ENCODE measurements around the gene SFRP5. TPM values are rescaled to one million over a fixed set of nuclear protein-coding genes. Genes with fewer than 3 reads are reported as not detected.

The SFRP5 gene
- total and polyA plus RNA-seq, 2 of the 4 experiments (the other 2 are of a cell fraction), result not detected

DNA sequence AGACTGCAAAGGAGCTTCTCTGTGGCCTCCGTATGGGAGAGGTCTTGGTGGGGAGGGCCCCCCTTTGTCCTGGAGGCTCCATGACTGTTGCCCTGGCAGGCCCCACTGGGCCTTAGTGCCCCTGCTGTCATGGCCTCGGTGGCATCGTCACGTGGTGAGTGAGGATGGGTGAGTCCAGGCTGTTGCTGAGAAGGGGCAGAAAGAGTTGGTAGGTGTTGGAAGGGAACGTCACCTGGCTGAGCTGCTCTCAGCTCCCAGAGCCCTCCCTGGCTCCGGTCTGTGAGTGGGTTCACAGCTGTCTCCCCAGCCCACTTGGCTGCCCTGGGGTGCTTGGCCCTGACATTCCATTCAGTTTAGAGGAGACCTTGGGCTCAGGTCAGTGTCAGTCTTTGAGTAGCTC, 16.1 kb downstream of the SFRP5 start:
- no peak overlapping the region for H3K27ac ChIP-seq (ENCODE audit: insufficient read depth, low read length)
- no peak overlapping the region for H3K9ac ChIP-seq (ENCODE audit: low read depth, low read length)
- no peaks in the 10 kb centered on the region for H3K9me3 ChIP-seq (ENCODE audit: control insufficient read depth, insufficient read depth, low read length)
- in situ Hi-C loops (cut with MboI; ENCODE audit: low sequenced_read_pairs) (no loop called here), dilution Hi-C loops (cut with HindIII; ENCODE audit: low sequenced_read_pairs, unreplicated experiment) (no loop called here), intact Hi-C loops (cut with micrococcal nuclease) (no loop called here)
- no peak overlapping the region for H3K4me2 ChIP-seq (ENCODE audit: low read depth, low read length)
- no peak overlapping the region for H4K91ac ChIP-seq (ENCODE audit: insufficient read depth, low read depth, low read length)
- peaks cover 71% of the 10 kb centered on the region for H3K36me3 ChIP-seq (ENCODE audit: control insufficient read depth, insufficient read depth, low read length)
- no peak overlapping the region for H4K5ac ChIP-seq (ENCODE audit: low read depth, low read length)
- no peaks in the 10 kb centered on the region; the same call in 1 of the 2 replicates for H3K9me1 ChIP-seq (ENCODE audit: insufficient read depth, low read length)
- H4K8ac ChIP-seq (ENCODE audit: low read depth in 2 of 2, low read length in 2 of 2), result no peak overlapping the region
- ChIA-PET POLR2A (ENCODE audit: unreplicated experiment) (no interaction called here), CTCF (no interaction called here)
- no peak overlapping the region for H2AK5ac ChIP-seq (ENCODE audit: low read depth, low read length)
- no peaks in the 10 kb centered on the region for H3K27me3 ChIP-seq (ENCODE audit: control insufficient read depth, insufficient read depth, low read length)
- no peak for ATAC-seq (ENCODE audit: low read depth)
- H2BK120ac ChIP-seq (ENCODE audit: low read depth, low read length), result no peak overlapping the region
- WGBS, 2 experiments (ENCODE audit: extremely low coverage in 2 of 2, insufficient read length in 1 of 2), result 100% methylated on average over 2 of the region's 6 CpGs; no CpG with 5 or more reads in 1 of the 2 experiments
- H4K20me1 ChIP-seq (ENCODE audit: insufficient read depth, low read length), result no peaks in the 10 kb centered on the region; the same call in 1 of the 2 replicates
- H3K4me1 ChIP-seq (ENCODE audit: control insufficient read depth, insufficient read depth, low read length), result no peaks in the 10 kb centered on the region
- H2BK5ac ChIP-seq (ENCODE audit: low read depth, low read length, poor library complexity, severe bottlenecking), result no peak overlapping the region
- no peak overlapping the region for H3K56ac ChIP-seq (ENCODE audit: extremely low read depth, insufficient read depth, low read length)
- H2BK15ac ChIP-seq (ENCODE audit: low read depth, low read length), result no peak overlapping the region
- no peak overlapping the region for H3K14ac ChIP-seq (replicated peaks; ENCODE audit: low read depth, low read length)
- H2BK20ac ChIP-seq (ENCODE audit: low read depth, low read length), result no peak overlapping the region
- H3K79me1 ChIP-seq (ENCODE audit: low read depth in 1 of 2, low read length in 2 of 2), result peaks cover 5% of the 10 kb centered on the region in 2 experiments; a peak in 1 of 4 replicates
- H3K18ac ChIP-seq (ENCODE audit: low read depth, low read length), result no peak overlapping the region
- no peak overlapping the region for H2AFZ ChIP-seq (replicated peaks; ENCODE audit: low read length, poor library complexity)
- H3K23ac ChIP-seq (ENCODE audit: low read depth, low read length), result no peak overlapping the region
- H3K4me3 ChIP-seq (ENCODE audit: insufficient read depth, low read depth, low read length), result no peak overlapping the region
- no peak overlapping the region for H3K4ac ChIP-seq (ENCODE audit: low read depth, low read length)
- no TSS peak for BruUV-seq (replicated peaks)
- no peak for DNase-seq
- no peak overlapping the region for H2AK9ac ChIP-seq (replicated peaks; ENCODE audit: low read depth, low read length, poor library complexity)
- no peak for TF ChIP-seq RAD21 (IDR thresholded peaks at IDR 0.05; ENCODE audit: low read length)
- TF ChIP-seq CHD1 (IDR thresholded peaks at IDR 0.05; ENCODE audit: low read depth, low read length), result no peak
- TF ChIP-seq CEBPB (IDR thresholded peaks at IDR 0.05; ENCODE audit: low read depth, low read length), result no peak
- TF ChIP-seq NFE2L2 (IDR thresholded peaks at IDR 0.05; ENCODE audit: low read depth, low read length), result no peak
- TF ChIP-seq MXI1 (IDR thresholded peaks at IDR 0.05; ENCODE audit: borderline replicate concordance, low read depth, low read length), result no peak
- TF ChIP-seq MAFK (IDR thresholded peaks at IDR 0.05; ENCODE audit: low read depth, low read length), result no peak
- no peak for TF ChIP-seq ELK1 (IDR thresholded peaks at IDR 0.05; ENCODE audit: borderline replicate concordance, low read depth, low read length)
- no peak for TF ChIP-seq RFX5 (IDR thresholded peaks at IDR 0.05; ENCODE audit: low read depth, low read length)
- TF ChIP-seq FOS (IDR thresholded peaks at IDR 0.05; ENCODE audit: low read depth, low read length), result no peak
- TF ChIP-seq RCOR1 (IDR thresholded peaks at IDR 0.05; ENCODE audit: insufficient replicate concordance, low read length), result no peak
- TF ChIP-seq MAZ (IDR thresholded peaks at IDR 0.05; ENCODE audit: borderline replicate concordance, low read depth, low read length), result no peak
- TF ChIP-seq, protein P1, sequence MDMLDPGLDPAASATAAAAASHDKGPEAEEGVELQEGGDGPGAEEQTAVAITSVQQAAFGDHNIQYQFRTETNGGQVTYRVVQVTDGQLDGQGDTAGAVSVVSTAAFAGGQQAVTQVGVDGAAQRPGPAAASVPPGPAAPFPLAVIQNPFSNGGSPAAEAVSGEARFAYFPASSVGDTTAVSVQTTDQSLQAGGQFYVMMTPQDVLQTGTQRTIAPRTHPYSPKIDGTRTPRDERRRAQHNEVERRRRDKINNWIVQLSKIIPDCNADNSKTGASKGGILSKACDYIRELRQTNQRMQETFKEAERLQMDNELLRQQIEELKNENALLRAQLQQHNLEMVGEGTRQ (IDR thresholded peaks at IDR 0.05; ENCODE audit: low read depth, low read length), result no peak
- TF ChIP-seq BHLHE40 (IDR thresholded peaks at IDR 0.05; ENCODE audit: low read depth, low read length), result no peak
- no peak for TF ChIP-seq SMC3 (IDR thresholded peaks at IDR 0.05; ENCODE audit: low read depth, low read length)
- no peak for TF ChIP-seq CTCF (conservative IDR thresholded peaks at IDR 0.05; ENCODE audit: low read depth, low read length)
- TF ChIP-seq POLR2A (IDR thresholded peaks at IDR 0.05; ENCODE audit: low read depth, low read length), result no peak

Data from IMR-90 (cell line).